ENCODE data around the gene PNPT1.

Gene PNPT1

GRCh38 chr2:55617175-55618024 lies 76.2 kb downstream of the PNPT1 start, which contains the start of gene PPP4R3B:
Gene PPP4R3B, minus strand, starts transcription at chr2:55617622. Its CDS starts 337 bp downstream, at chr2:55617285.
- H3K27me3 ChIP-seq (ENCODE audit: insufficient read depth, poor library complexity, severe bottlenecking) = no peaks in the 10 kb centered on the region
- H3K36me3 ChIP-seq (ENCODE audit: low read depth) = peaks cover 27% of the 10 kb centered on the region
- peaks cover 13% of the 10 kb centered on the region for H3K4me1 ChIP-seq (ENCODE audit: insufficient read depth, poor library complexity, severe bottlenecking)
- H3K4me3 ChIP-seq (ENCODE audit: severe bottlenecking) = peak within 1 kb of the TSS; percentile 82
- no peaks in the 10 kb centered on the region for H3K9me3 ChIP-seq (ENCODE audit: severe bottlenecking)
- peak; percentile 99 for DNase-seq (ENCODE audit: low spot score)
- H3K27ac ChIP-seq (ENCODE audit: poor library complexity, severe bottlenecking) = peak within 1 kb of the TSS; percentile 77
- TF ChIP-seq CTCF (IDR thresholded peaks at IDR 0.05; ENCODE audit: poor library complexity, severe bottlenecking) = peak; percentile 24
- peak; percentile 85 for ATAC-seq (ENCODE audit: low read depth)

GRCh38 chr2:55616551-55617174 lies 77.0 kb downstream of the PNPT1 start:
- H3K36me3 ChIP-seq (ENCODE audit: low read depth) = peaks cover 34% of the 10 kb centered on the region
- peak; percentile 4 for ATAC-seq (ENCODE audit: low read depth)
- peaks cover 13% of the 10 kb centered on the region for H3K4me1 ChIP-seq (ENCODE audit: insufficient read depth, poor library complexity, severe bottlenecking)
- H3K4me3 ChIP-seq (ENCODE audit: severe bottlenecking) = peak overlapping the region; percentile 82
- no peaks in the 10 kb centered on the region for H3K27me3 ChIP-seq (ENCODE audit: insufficient read depth, poor library complexity, severe bottlenecking)
- H3K27ac ChIP-seq (ENCODE audit: poor library complexity, severe bottlenecking) = peak overlapping the region; percentile 77
- DNase-seq (ENCODE audit: low spot score) = no peak
- no peaks in the 10 kb centered on the region for H3K9me3 ChIP-seq (ENCODE audit: severe bottlenecking)
- no peak for TF ChIP-seq CTCF (IDR thresholded peaks at IDR 0.05; ENCODE audit: poor library complexity, severe bottlenecking)

- Histone ChIP-seq H3K27me3 (ENCODE audit: insufficient read depth, poor library complexity, severe bottlenecking) (no peaks in the 10 kb centered on the region), H3K4me3 (ENCODE audit: severe bottlenecking) (no peak overlapping the region), H3K9me3 (ENCODE audit: severe bottlenecking) (no peaks in the 10 kb centered on the region), H3K36me3 (ENCODE audit: low read depth) (peaks cover 47% of the 10 kb centered on the region), H3K27ac (ENCODE audit: poor library complexity, severe bottlenecking) (no peak overlapping the region), H3K4me1 (ENCODE audit: insufficient read depth, poor library complexity, severe bottlenecking) (peaks cover 9% of the 10 kb centered on the region)
- DNase-seq (ENCODE audit: low spot score) (no peak), ATAC-seq (ENCODE audit: low read depth) (no peak)
- no peak for TF ChIP-seq CTCF (IDR thresholded peaks at IDR 0.05; ENCODE audit: poor library complexity, severe bottlenecking)
These were observed 81.6 kb downstream of the PNPT1 start for GRCh38 chr2:55611997-55612396.

GRCh38 chr2:55610954-55611743 lies 82.5 kb downstream of the PNPT1 start:
- no peak for TF ChIP-seq CTCF (IDR thresholded peaks at IDR 0.05; ENCODE audit: poor library complexity, severe bottlenecking)
- ATAC-seq (ENCODE audit: low read depth) = no peak

More at GRCh38 chr2:55610954-55611743, 82.5 kb downstream of the PNPT1 start:
- no peaks in the 10 kb centered on the region for H3K27me3 ChIP-seq (ENCODE audit: insufficient read depth, poor library complexity, severe bottlenecking)
- H3K4me3 ChIP-seq (ENCODE audit: severe bottlenecking) = no peak overlapping the region
- H3K9me3 ChIP-seq (ENCODE audit: severe bottlenecking) = no peaks in the 10 kb centered on the region
- DNase-seq (ENCODE audit: low spot score) = no peak
- peaks cover 49% of the 10 kb centered on the region for H3K36me3 ChIP-seq (ENCODE audit: low read depth)
- H3K4me1 ChIP-seq (ENCODE audit: insufficient read depth, poor library complexity, severe bottlenecking) = peaks cover 9% of the 10 kb centered on the region
- H3K27ac ChIP-seq (ENCODE audit: poor library complexity, severe bottlenecking) = no peak overlapping the region
